ENCODE data around the gene RBPJ.

Gene RBPJ

GRCh38 chr4:26424153-26424552 is 103.3 kb downstream of the RBPJ start:
- DNase-seq = no peak

- no peak for DNase-seq
Observed at GRCh38 chr4:26424838-26425237, 104.0 kb downstream of the RBPJ start.

GRCh38 chr4:26425953-26426352 is 105.1 kb downstream of the RBPJ start:
- no peak for DNase-seq

GRCh38 chr4:26426892-26427291 is 106.1 kb downstream of the RBPJ start:
- DNase-seq = no peak

- no peak for DNase-seq
Observed at GRCh38 chr4:26429910-26430309, 109.1 kb downstream of the RBPJ start.

GRCh38 chr4:26431461-26432180 is 110.8 kb downstream of the RBPJ start:
- no peak for DNase-seq

- DNase-seq = no peak
Observed at GRCh38 chr4:26432419-26432818, 111.6 kb downstream of the RBPJ start.

- no peak for DNase-seq
Observed at GRCh38 chr4:26433556-26433955, 112.7 kb downstream of the RBPJ start.

- no peak for DNase-seq
Observed at GRCh38 chr4:26434030-26434639, 113.3 kb downstream of the RBPJ start.

- no peak for DNase-seq
Observed at GRCh38 chr4:26441102-26441501, 120.3 kb downstream of the RBPJ start.

- DNase-seq = no peak
Observed at GRCh38 chr4:26441771-26442170, 121.0 kb downstream of the RBPJ start.

- DNase-seq = no peak
Observed at GRCh38 chr4:26447378-26447777, 126.6 kb downstream of the RBPJ start.

GRCh38 chr4:26450418-26450817 is 129.6 kb downstream of the RBPJ start:
- no peak for DNase-seq

- no peak for DNase-seq
Observed at GRCh38 chr4:26451597-26451996, 130.8 kb downstream of the RBPJ start.

- no peak for DNase-seq
Observed at GRCh38 chr4:26452565-26453531, 132.0 kb downstream of the RBPJ start.

- DNase-seq = no peak
Observed at GRCh38 chr4:26454961-26455360, 134.1 kb downstream of the RBPJ start.

- no peak for DNase-seq
Observed at GRCh38 chr4:26455571-26455970, 134.8 kb downstream of the RBPJ start.

GRCh38 chr4:26457412-26457811 is 136.6 kb downstream of the RBPJ start:
- DNase-seq = no peak

- no peak for DNase-seq
Observed at GRCh38 chr4:26458157-26458561, 137.3 kb downstream of the RBPJ start.

GRCh38 chr4:26459054-26459755 is 138.4 kb downstream of the RBPJ start:
- no peak for DNase-seq

GRCh38 chr4:26459756-26460530 is 139.1 kb downstream of the RBPJ start:
- no peak for DNase-seq

GRCh38 chr4:26462874-26463273 is 142.1 kb downstream of the RBPJ start:
- no peak for DNase-seq

Data from stimulated activated CD4-positive, alpha-beta T cell treated with anti-CD3 and anti-CD28 coated beads, Interleukin-2, amount 100 ng/mL, for 24 hours (primary cell).